DOHH2 (cell line): ENCODE data around the gene CALU.

Source experiments
- H3F3A ChIP-seq: fragments of 200-600 bp; sonication (generic), shearing (Covaris generic); 2 replicates; pipeline ENCODE4 v1.6.0; 2016; ENCODE audit warnings: antibody characterized with exemption, mild to moderate bottlenecking; ENCODE audit not compliant: control insufficient read depth, insufficient read depth
- H3K27ac ChIP-seq: fragments of 200-600 bp; sonication (generic); 2 replicates; pipeline ENCODE4 v1.5.1; 2014; ENCODE audit warnings: low read depth, mild to moderate bottlenecking, low read length, moderate library complexity
- H3K27me3 ChIP-seq: fragments of 200-600 bp; sonication (generic); 2 replicates; pipeline ENCODE4 v1.6.1; 2014; ENCODE audit warnings: mild to moderate bottlenecking, low read length, mixed read lengths; ENCODE audit not compliant: control insufficient read depth
- H3K36me3 ChIP-seq: fragments of 200-600 bp; sonication (generic); 2 replicates; pipeline ENCODE4 v1.6.1; 2014; ENCODE audit warnings: mild to moderate bottlenecking, low read length, moderate library complexity, mixed read lengths; ENCODE audit not compliant: control insufficient read depth
- H3K4me1 ChIP-seq: fragments of 200-600 bp; sonication (generic); 2 replicates; pipeline ENCODE4 v1.6.1; 2014; ENCODE audit warnings: mild to moderate bottlenecking, low read length, mixed read lengths; ENCODE audit not compliant: control insufficient read depth
- H3K4me2 ChIP-seq: fragments of 200-600 bp; sonication (generic); 2 replicates; pipeline ENCODE4 v1.6.0; 2014; ENCODE audit warnings: mild to moderate bottlenecking, low read length, moderate library complexity
- H3K4me3 ChIP-seq: fragments of 200-600 bp; sonication (generic); 2 replicates; pipeline ENCODE4 v1.5.1; 2014; ENCODE audit warnings: mild to moderate bottlenecking, low read length, mixed read lengths
- H3K79me2 ChIP-seq: fragments of 200-600 bp; sonication (generic); 2 replicates; pipeline ENCODE4 v1.6.1; 2014; ENCODE audit warnings: mild to moderate bottlenecking, low read length, mixed read lengths; ENCODE audit not compliant: control insufficient read depth
- H3K9me2 ChIP-seq: fragments of 200-600 bp; sonication (generic); replicated peaks from 2 replicates; pipeline ENCODE4 v1.6.1; 2014; ENCODE audit warnings: mild to moderate bottlenecking, low read length, mixed read lengths; ENCODE audit not compliant: control insufficient read depth
- H3K9me3 ChIP-seq: fragments of 200-600 bp; sonication (generic); 2 replicates; pipeline ENCODE4 v1.6.1; 2014; ENCODE audit warnings: antibody characterized with exemption, low read length, mixed read lengths; ENCODE audit not compliant: control insufficient read depth, insufficient read depth
- H4K20me1 ChIP-seq: fragments of 200-600 bp; sonication (generic); 2 replicates; pipeline ENCODE4 v1.6.0; 2014; ENCODE audit warnings: low read depth, mild to moderate bottlenecking, antibody characterized with exemption, low read length, moderate library complexity; ENCODE audit not compliant: control insufficient read depth, insufficient read depth
- EZH2phosphoT487 ChIP-seq: fragments of 200-600 bp; sonication (generic); IDR thresholded peaks from 2 replicates; pipeline ENCODE4 v1.6.1; 2017; ENCODE audit warnings: borderline replicate concordance, mild to moderate bottlenecking, antibody characterized with exemption, low read length, moderate library complexity, mixed read lengths
- TF ChIP-seq, protein P1 (sequence below): fragments of 200-600 bp; sonication (generic); IDR thresholded peaks from one replicate; pipeline ENCODE4 v1.5.1; 2014; ENCODE audit warnings: antibody characterized with exemption, mild to moderate bottlenecking, low read depth, low read length; ENCODE audit not compliant: poor library complexity, severe bottlenecking

Gene CALU

DNA sequence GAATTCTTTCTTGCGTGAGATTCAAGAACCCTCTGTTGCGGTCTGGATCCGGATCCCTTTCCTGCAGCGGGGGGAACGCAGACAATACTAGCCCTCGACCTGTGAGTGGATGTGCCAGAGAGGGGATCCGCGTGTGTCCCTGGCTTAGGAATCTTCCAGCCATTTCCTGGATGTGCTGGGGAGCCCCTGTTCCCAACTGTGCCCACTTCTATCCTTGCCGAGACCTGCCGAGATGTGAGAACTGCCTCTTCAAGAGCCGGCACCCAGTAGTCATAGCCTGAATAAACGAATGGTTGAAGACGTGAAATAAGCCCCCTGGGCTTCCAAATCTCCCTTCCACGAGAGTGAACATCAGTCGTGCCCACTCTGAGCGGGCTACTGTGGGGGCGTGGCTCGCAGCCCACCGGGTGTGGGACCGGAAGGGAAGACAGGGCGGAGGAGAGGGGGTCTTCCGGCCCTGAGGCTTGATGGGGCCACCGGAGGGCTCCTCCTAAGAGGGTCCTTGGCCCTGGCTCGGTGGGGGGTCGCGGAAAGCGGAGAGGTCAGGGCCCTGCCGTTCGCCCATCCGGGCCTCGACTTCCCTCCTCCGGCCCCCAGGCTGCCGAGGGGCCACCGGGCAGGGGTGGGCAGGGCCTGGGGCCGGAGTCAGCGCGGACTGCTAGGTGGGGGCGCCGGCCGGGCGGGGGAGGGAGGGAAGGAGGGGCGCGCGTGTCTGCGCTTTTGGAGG is 51.3 kb downstream of the CALU start:
- Histone ChIP-seq H3K79me2 (peaks cover 4% of the 10 kb centered on the region; the same call in 1 of the 2 replicates), H3K27me3 (peaks cover 26% of the 10 kb centered on the region), H3K27ac (no peak overlapping the region), H3K9me2 (no peaks in the 10 kb centered on the region), H3K4me2 (peak overlapping the region; percentile 91), H3F3A (no peaks in the 10 kb centered on the region), H3K4me3 (peak overlapping the region; percentile 86), H4K20me1 (no peaks in the 10 kb centered on the region), H3K36me3 (peaks cover 9% of the 10 kb centered on the region; the same call in 1 of the 2 replicates), H3K4me1 (peaks cover 26% of the 10 kb centered on the region), H3K9me3 (no peaks in the 10 kb centered on the region)
- TF ChIP-seq, protein P1, sequence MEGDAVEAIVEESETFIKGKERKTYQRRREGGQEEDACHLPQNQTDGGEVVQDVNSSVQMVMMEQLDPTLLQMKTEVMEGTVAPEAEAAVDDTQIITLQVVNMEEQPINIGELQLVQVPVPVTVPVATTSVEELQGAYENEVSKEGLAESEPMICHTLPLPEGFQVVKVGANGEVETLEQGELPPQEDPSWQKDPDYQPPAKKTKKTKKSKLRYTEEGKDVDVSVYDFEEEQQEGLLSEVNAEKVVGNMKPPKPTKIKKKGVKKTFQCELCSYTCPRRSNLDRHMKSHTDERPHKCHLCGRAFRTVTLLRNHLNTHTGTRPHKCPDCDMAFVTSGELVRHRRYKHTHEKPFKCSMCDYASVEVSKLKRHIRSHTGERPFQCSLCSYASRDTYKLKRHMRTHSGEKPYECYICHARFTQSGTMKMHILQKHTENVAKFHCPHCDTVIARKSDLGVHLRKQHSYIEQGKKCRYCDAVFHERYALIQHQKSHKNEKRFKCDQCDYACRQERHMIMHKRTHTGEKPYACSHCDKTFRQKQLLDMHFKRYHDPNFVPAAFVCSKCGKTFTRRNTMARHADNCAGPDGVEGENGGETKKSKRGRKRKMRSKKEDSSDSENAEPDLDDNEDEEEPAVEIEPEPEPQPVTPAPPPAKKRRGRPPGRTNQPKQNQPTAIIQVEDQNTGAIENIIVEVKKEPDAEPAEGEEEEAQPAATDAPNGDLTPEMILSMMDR = no peak
- TF ChIP-seq EZH2phosphoT487 = no peak

DNA sequence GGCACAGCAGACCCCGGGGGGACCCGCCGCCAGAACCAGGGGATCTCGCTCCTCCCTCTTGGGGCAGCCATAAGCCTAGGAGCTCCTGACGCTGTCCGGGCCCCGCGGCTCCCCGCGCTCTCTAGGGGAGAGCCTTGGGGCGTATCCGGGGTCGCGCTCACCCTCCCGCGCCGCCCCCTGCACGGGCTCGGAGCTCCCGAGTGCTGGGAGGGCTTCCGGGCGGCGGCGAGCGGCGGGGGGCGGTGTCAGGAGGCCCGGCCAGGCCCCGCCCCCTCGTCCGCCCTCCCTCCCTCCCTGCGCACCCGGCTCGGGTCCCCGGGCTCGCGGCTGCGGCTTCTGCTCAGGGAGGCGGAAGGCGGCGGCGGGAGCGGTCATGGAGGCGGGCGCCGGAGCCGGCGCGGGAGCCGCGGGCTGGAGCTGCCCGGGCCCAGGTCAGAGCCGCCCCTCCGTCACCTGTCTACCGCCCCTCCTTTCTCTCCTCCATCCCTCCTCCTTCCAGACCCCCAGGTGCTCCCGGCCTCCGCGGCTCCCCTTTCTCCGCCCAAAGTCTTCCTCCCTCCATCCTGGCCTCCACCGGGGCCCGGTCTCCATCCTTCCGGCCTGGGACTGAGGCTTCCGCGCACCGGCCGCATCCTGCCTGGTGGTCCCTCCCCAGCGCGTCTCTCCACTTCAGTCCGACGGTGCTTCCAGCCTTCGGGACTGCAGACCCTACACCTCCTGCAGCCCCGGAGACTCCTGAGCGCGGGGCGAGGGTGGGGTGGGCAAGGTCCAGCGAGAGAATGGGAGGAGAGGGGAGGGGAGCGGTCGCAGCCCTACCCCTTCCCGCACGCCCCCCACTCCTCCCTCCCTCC is 52.2 kb downstream of the CALU start, which contains the start of gene CCDC136:
TSS of gene CCDC136 (plus strand) at position 848 of the 851 bp plus-strand sequence. CDS start 444 bp downstream, outside the sequence.
- TF ChIP-seq EZH2phosphoT487 = no peak
- TF ChIP-seq, protein P1 = no peak

DNA sequence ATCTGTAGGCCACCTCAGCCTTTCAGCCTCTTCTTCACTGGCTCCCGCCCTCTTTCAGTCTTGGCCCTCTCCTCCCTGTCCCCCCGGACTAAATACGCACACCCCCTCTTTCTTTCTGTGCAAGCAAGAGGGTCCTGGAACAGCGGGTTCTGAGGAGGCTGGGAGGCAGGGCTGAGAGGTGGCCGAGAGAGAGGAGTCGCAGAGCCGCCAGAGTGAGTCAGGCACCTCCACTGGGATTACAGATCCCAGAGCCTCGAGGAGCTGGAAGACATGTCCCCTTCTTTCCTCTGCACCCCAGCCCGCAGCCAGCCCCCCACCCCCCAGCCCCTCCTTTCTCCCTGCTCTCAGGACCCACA is 52.8 kb downstream of the CALU start:
- Histone ChIP-seq H3K9me3 (no peaks in the 10 kb centered on the region), H3K79me2 (peaks cover 4% of the 10 kb centered on the region; the same call in 1 of the 2 replicates), H3K4me3 (peak overlapping the region; percentile 86), H3F3A (no peaks in the 10 kb centered on the region), H3K4me2 (peak overlapping the region; percentile 91), H3K27me3 (peaks cover 26% of the 10 kb centered on the region), H4K20me1 (no peaks in the 10 kb centered on the region), H3K27ac (no peak overlapping the region), H3K36me3 (peaks cover 9% of the 10 kb centered on the region; the same call in 1 of the 2 replicates), H3K4me1 (peaks cover 26% of the 10 kb centered on the region), H3K9me2 (no peaks in the 10 kb centered on the region)
- no peak for TF ChIP-seq EZH2phosphoT487
- TF ChIP-seq, protein P1 = no peak

More for the DNA sequence above, 52.2 kb downstream of the CALU start, which contains the start of gene CCDC136:
- Histone ChIP-seq H3K27ac (no peak within 1 kb of the TSS), H3F3A (no peaks in the 10 kb centered on the region), H3K4me3 (peak within 1 kb of the TSS; percentile 86), H3K9me3 (no peaks in the 10 kb centered on the region), H4K20me1 (no peaks in the 10 kb centered on the region), H3K79me2 (peaks cover 4% of the 10 kb centered on the region; the same call in 1 of the 2 replicates), H3K4me1 (peaks cover 26% of the 10 kb centered on the region), H3K4me2 (peak within 1 kb of the TSS; percentile 91), H3K36me3 (peaks cover 9% of the 10 kb centered on the region; the same call in 1 of the 2 replicates), H3K27me3 (peaks cover 26% of the 10 kb centered on the region), H3K9me2 (no peaks in the 10 kb centered on the region)
